ENCODE data around the gene PDE8A.

DNA sequence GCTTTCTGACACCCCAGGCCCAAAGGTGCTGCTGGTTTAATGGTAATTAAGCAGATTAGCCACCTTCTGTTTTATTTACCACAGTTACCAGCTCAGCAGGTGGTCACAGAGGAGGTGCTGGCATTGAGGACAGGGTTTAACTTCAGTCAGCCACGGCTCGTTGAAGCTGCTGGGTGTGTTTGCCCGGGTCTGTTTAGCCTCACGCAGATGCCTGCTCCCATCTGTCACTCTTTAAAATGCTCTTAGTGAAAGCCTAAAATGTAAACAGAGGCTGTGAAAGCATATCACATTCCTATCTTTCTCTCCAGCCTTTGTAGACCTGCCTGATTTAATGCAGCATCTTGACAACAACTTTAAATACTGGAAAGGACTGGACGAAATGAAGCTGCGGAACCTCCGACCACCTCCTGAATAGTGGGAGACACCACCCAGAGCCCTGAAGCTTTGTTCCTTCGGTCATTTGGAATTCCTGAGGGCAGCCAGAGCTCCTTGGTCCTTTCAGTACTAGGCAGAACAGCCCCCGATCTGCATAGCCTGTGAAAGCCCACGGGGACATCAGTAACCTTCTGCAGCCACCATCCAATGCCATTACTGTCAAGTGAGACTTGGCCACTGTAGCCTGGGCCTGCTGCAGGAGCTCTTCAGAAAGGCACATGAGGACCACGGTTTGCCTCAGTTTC lies 156.0 kb downstream of the PDE8A start:
- TF ChIP-seq, protein P1, sequence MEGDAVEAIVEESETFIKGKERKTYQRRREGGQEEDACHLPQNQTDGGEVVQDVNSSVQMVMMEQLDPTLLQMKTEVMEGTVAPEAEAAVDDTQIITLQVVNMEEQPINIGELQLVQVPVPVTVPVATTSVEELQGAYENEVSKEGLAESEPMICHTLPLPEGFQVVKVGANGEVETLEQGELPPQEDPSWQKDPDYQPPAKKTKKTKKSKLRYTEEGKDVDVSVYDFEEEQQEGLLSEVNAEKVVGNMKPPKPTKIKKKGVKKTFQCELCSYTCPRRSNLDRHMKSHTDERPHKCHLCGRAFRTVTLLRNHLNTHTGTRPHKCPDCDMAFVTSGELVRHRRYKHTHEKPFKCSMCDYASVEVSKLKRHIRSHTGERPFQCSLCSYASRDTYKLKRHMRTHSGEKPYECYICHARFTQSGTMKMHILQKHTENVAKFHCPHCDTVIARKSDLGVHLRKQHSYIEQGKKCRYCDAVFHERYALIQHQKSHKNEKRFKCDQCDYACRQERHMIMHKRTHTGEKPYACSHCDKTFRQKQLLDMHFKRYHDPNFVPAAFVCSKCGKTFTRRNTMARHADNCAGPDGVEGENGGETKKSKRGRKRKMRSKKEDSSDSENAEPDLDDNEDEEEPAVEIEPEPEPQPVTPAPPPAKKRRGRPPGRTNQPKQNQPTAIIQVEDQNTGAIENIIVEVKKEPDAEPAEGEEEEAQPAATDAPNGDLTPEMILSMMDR (IDR thresholded peaks at IDR 0.05) = no peak
- no peak for TF ChIP-seq POLR2A (IDR thresholded peaks at IDR 0.05)
